Measurements from ENCODE around the gene LAX1. TPM values are rescaled to one million over a fixed set of nuclear protein-coding genes. Genes with fewer than 3 reads are reported as not detected.
"Not testable (repeated sequence)": the region's sequence is repeated elsewhere in the genome, so short reads cannot be mapped to it uniquely, and the experiment has no call there.

Gene LAX1
- total RNA-seq, 2 donors from 2014 or later, result 24.3 to 24.8 TPM

GRCh38 chr1:203751618-203752361, 13.2 kb upstream of the LAX1 start:
- H3K27ac Mint-ChIP-seq; H3K9me3 Mint-ChIP-seq; ATAC-seq (replicated peaks in 1 of 2); H3K4me3 Mint-ChIP-seq; H3K36me3 Mint-ChIP-seq (ENCODE audit: insufficient read depth in 2 of 2); H3K27me3 Mint-ChIP-seq (ENCODE audit: low read depth); DNase-seq: not testable (repeated sequence)
- H3K4me1 Mint-ChIP-seq (ENCODE audit: low read depth), result peaks cover 32% of the 10 kb centered on the region

DNA sequence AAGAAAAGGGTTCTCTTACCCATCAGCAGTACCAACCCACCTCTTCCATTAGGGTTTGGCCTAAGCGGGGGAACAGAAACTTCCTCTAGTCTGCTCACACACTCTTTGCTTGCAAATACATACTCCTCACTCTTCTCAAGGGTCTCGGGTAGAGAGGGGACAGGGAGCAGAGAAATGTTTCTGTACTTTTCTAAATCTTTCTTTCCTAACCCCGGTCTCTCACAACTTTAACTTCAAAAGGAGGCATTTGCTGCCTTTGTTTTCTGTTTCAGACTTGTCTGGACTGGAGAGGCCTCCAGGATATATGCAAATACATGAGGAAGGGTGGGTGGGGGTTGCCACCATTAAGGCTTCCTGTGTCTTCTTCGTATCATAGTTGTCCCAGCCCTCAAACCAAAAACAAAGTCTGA, 10.5 kb upstream of the LAX1 start:
- Mint-ChIP-seq H3K36me3 (ENCODE audit: insufficient read depth in 2 of 2) (no peaks in the 10 kb centered on the region), H3K4me3 (peak overlapping the region; percentile 49 to 72), H3K27ac (peak overlapping the region; percentile 92), H3K27me3 (ENCODE audit: low read depth) (no peaks in the 10 kb centered on the region), H3K4me1 (ENCODE audit: low read depth) (peaks cover 33% of the 10 kb centered on the region), H3K9me3 (no peaks in the 10 kb centered on the region)
- peak in 1 of 2 donors; percentile 27 for DNase-seq
- peak; percentile 49 to 71 for ATAC-seq (replicated peaks in 1 of 2)

GRCh38 chr1:203756036-203756435, 8.9 kb upstream of the LAX1 start:
- peak overlapping the region in 1 of 2 donors; percentile 56 for H3K4me3 Mint-ChIP-seq
- ATAC-seq (replicated peaks in 1 of 2), result no peak
- H3K9me3 Mint-ChIP-seq, result no peaks in the 10 kb centered on the region
- peak overlapping the region; percentile 48 for H3K27ac Mint-ChIP-seq
- H3K36me3 Mint-ChIP-seq (ENCODE audit: insufficient read depth in 2 of 2), result no peaks in the 10 kb centered on the region
- no peaks in the 10 kb centered on the region for H3K27me3 Mint-ChIP-seq (ENCODE audit: low read depth)
- H3K4me1 Mint-ChIP-seq (ENCODE audit: low read depth), result peaks cover 33% of the 10 kb centered on the region
- DNase-seq, result no peak

DNA sequence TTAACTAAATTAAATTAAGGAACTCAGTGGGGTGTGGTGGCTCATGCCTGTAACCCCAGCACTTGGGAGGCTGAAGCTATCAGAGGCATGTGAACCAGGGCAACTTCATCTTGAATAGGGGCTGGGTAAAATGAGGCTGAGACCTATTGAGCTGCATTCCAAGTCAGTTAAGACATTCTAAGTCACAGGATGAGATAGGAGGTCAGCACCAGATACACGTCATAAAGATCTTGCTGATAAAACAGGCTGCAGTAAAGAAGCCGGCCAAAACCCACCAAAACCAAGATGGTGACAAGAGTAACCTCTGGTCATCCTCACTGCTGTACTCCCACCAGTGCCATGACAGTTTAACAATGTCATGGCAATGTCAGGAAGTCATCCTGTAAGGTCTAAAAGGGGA, 6.2 kb upstream of the LAX1 start:
- peaks cover 36% of the 10 kb centered on the region for H3K4me1 Mint-ChIP-seq (ENCODE audit: low read depth)
- not testable (repeated sequence) for H3K27me3 Mint-ChIP-seq (ENCODE audit: low read depth); H3K27ac Mint-ChIP-seq; ATAC-seq (replicated peaks in 1 of 2); H3K9me3 Mint-ChIP-seq; DNase-seq; H3K36me3 Mint-ChIP-seq (ENCODE audit: insufficient read depth in 2 of 2); H3K4me3 Mint-ChIP-seq

DNA sequence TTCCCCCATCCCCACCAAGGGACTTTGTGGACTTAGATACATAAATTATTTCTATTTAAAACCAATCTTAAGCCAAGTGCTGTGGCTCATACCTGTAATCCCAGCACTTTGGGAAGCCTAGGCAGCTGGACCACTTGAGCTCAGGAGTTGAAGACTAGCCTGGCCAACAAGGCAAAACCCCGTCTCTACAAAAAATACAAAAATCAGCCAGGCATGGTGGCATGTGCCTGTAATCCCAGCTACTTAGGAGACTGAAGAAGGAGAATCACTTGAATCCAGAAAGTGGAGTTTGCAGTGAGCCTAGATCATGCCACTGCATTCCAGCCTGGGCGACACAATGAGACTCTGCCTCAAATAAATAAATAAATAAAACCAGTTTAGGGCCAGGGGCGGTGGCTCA, 4.5 kb upstream of the LAX1 start:
- H3K36me3 Mint-ChIP-seq (ENCODE audit: insufficient read depth in 2 of 2), result peaks cover 0 to 1% of the 10 kb centered on the region in 2 donors

DNA sequence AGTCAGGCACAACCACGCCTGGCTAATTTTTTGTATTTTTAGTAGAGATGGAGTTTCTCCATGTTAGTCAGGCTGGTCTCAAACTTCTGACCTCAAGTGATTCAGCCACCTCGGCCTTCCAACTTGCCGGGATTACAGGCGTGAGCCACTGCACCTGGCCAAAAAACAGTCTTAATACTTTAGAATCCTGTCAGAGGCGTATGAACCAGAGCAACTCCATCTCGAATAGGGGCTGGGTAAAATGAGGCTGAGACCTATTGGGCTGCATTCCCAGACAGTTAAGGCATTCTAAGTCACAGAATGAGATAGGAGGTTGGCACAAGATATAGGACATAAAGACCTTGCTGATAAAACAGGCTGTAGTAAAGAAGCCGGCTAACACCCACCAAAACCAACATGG, 3.0 kb upstream of the LAX1 start:
- not testable (repeated sequence) for DNase-seq; ATAC-seq (replicated peaks in 1 of 2); H3K4me3 Mint-ChIP-seq; H3K27me3 Mint-ChIP-seq (ENCODE audit: low read depth); H3K27ac Mint-ChIP-seq; H3K9me3 Mint-ChIP-seq; H3K36me3 Mint-ChIP-seq (ENCODE audit: insufficient read depth in 2 of 2)
- peaks cover 40% of the 10 kb centered on the region for H3K4me1 Mint-ChIP-seq (ENCODE audit: low read depth)

More for the DNA sequence above, 4.5 kb upstream of the LAX1 start:
- DNase-seq (no peak), ATAC-seq (replicated peaks in 1 of 2) (no peak)
- Mint-ChIP-seq H3K4me3 (no peak overlapping the region), H3K27me3 (ENCODE audit: low read depth) (no peaks in the 10 kb centered on the region), H3K4me1 (ENCODE audit: low read depth) (peaks cover 42% of the 10 kb centered on the region), H3K9me3 (no peaks in the 10 kb centered on the region), H3K27ac (no peak overlapping the region)

DNA sequence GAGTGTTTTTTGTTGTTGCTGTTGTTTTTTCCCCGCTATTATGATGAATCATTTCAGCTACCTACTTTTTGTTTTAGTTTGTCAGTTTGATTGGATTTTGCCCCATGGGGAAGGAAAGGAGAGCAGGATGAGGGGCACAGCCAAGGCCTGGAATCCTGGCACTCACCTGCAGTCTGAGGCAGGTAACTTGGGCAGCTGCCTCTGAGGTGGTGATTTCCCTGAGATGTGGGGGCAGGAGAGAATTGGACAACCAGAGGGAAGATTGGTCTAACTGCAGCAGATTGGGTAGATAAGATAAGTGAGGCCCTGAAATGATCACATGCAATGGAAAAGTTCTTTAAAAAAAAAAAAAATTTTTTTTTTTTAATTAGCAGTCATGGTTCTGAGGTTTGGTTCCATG, 1.5 kb upstream of the LAX1 start:
- Mint-ChIP-seq H3K4me1 (ENCODE audit: low read depth) (peaks cover 51% of the 10 kb centered on the region), H3K27ac (peak overlapping the region; percentile 97), H3K4me3 (peak overlapping the region; percentile 60 to 68), H3K9me3 (no peaks in the 10 kb centered on the region), H3K27me3 (ENCODE audit: low read depth) (no peaks in the 10 kb centered on the region), H3K36me3 (ENCODE audit: insufficient read depth in 2 of 2) (peaks cover 4 to 7% of the 10 kb centered on the region in 2 donors)
- ATAC-seq (replicated peaks in 1 of 2), result no peak
- no peak for DNase-seq

DNA sequence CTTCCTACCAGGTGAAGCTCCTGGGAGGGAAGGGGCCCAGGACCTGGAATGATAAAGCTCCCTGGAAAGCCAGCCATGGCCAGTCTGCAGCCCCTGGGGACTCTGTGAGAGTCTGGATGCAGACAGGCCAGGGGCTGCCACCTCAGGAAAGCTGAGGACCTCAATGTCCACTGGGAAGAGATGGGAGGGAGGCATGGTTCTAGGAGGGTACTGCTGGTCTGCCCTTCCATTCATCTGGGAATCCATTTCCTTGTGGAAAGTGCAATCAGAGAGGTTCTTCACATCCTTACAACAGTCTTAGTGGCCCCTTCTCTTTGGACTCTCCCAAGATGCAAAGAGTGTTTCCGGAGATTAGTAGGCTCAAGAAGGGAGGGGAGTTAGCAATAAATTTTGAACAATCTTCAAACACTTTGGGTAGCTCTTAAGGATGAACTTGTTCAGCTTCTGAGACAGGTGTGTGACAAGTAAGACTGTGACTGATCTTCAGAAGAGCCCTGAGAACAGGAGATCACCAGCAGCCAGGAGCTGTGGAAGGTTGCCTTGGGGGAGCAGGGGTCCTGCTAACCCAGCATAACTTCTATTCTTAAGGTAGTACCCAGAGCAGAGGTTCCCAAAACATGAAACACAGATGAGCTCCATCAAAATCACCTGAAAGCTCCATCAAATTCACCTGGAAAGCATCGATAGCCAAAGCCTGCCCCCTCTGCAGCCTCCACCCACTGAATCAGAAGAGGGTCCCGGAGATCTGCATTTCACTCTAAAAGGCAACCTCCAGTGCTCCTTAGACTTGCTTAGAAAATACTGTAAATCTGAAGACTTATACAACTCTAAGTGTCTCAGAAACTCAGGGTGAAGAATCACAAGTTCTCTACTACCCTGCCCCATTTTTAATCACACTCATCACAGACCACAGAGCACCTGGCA, 616 bp upstream of the LAX1 start:
- DNase-seq (no peak), ATAC-seq (replicated peaks in 1 of 2) (peak; percentile 15 to 16)
- H3K27me3 Mint-ChIP-seq (ENCODE audit: low read depth), result no peaks in the 10 kb centered on the region
- peak overlapping the region; percentile 93 to 98 for H3K4me3 Mint-ChIP-seq
- H3K4me1 Mint-ChIP-seq (ENCODE audit: low read depth), result peaks cover 60% of the 10 kb centered on the region
- H3K9me3 Mint-ChIP-seq, result no peaks in the 10 kb centered on the region
- H3K36me3 Mint-ChIP-seq (ENCODE audit: insufficient read depth in 2 of 2), result peaks cover 7% of the 10 kb centered on the region in 2 donors
- H3K27ac Mint-ChIP-seq, result peak overlapping the region; percentile 97

DNA sequence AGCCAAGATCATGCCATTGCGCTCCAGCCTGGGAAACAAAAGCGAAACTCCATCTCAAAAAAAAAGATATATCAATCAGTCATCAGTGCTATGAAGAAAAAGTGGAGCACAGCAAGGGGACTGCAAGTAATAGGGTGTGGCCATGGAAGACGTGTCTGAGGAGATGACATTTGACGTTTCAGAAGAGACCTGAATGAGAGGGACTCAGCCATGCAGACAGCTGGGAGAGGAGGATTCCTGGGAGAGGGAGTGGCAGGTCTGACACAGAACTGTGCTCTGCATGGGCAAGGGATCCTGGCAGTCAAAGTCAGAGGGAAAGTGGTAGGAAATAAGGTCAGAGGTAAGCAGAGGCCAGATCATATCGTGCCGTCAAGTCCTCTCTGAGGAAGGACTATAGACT, 3.3 kb downstream of the LAX1 start:
- H3K27me3 Mint-ChIP-seq (ENCODE audit: low read depth), result no peaks in the 10 kb centered on the region
- ATAC-seq (replicated peaks in 1 of 2) (no peak), DNase-seq (no peak)
- H3K36me3 Mint-ChIP-seq (ENCODE audit: insufficient read depth in 2 of 2), result peaks cover 10 to 17% of the 10 kb centered on the region in 2 donors
- H3K4me3 Mint-ChIP-seq, result peak overlapping the region; percentile 32 to 44
- H3K27ac Mint-ChIP-seq, result peak overlapping the region; percentile 59
- peaks cover 60% of the 10 kb centered on the region for H3K4me1 Mint-ChIP-seq (ENCODE audit: low read depth)
- no peaks in the 10 kb centered on the region for H3K9me3 Mint-ChIP-seq

- H3K4me1 Mint-ChIP-seq (ENCODE audit: low read depth), result peaks cover 46% of the 10 kb centered on the region
- H3K9me3 Mint-ChIP-seq, result no peaks in the 10 kb centered on the region
- H3K27me3 Mint-ChIP-seq (ENCODE audit: low read depth), result no peaks in the 10 kb centered on the region
- H3K27ac Mint-ChIP-seq, result peak overlapping the region; percentile 69
- ATAC-seq (replicated peaks in 1 of 2), result no peak
- H3K4me3 Mint-ChIP-seq, result no peak overlapping the region
- H3K36me3 Mint-ChIP-seq (ENCODE audit: insufficient read depth in 2 of 2), result peaks cover 12 to 20% of the 10 kb centered on the region in 2 donors
- no peak for DNase-seq
Observed at GRCh38 chr1:203769505-203770343, 4.7 kb downstream of the LAX1 start.

DNA sequence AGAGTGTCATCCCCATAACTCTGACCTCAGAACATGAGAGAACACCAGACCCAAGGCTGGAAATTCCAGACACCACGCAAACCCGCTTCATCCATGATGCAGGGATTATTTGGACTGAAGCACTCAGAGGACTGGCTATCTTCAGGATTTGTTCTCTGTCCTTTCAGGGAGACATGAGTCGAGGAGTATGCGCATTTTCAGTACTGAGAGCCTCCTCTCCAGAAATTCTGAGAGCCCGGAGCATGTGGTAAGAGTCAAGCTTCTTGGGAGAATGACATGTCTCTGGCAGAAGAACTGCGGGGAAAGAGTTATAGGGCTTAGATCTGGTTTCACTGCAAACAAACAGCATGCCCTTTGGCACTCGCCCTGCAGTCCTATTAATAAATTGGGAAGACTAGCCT, 6.9 kb downstream of the LAX1 start:
- ATAC-seq (replicated peaks in 1 of 2) (no peak), DNase-seq (no peak)
- Mint-ChIP-seq H3K4me3 (no peak overlapping the region), H3K27me3 (ENCODE audit: low read depth) (no peaks in the 10 kb centered on the region), H3K9me3 (no peaks in the 10 kb centered on the region), H3K27ac (peak overlapping the region; percentile 10), H3K36me3 (ENCODE audit: insufficient read depth in 2 of 2) (peaks cover 8 to 23% of the 10 kb centered on the region in 2 donors), H3K4me1 (ENCODE audit: low read depth) (peaks cover 32% of the 10 kb centered on the region)

GRCh38 chr1:203772836-203773235, 7.9 kb downstream of the LAX1 start:
- no peak for DNase-seq
- peaks cover 32% of the 10 kb centered on the region for H3K4me1 Mint-ChIP-seq (ENCODE audit: low read depth)
- H3K27ac Mint-ChIP-seq, result no peak overlapping the region
- no peaks in the 10 kb centered on the region for H3K27me3 Mint-ChIP-seq (ENCODE audit: low read depth)
- H3K36me3 Mint-ChIP-seq (ENCODE audit: insufficient read depth in 2 of 2), result peaks cover 7 to 23% of the 10 kb centered on the region in 2 donors
- H3K4me3 Mint-ChIP-seq, result no peak overlapping the region
- H3K9me3 Mint-ChIP-seq, result no peaks in the 10 kb centered on the region
- ATAC-seq (replicated peaks in 1 of 2), result no peak

Data from activated T-cell treated with anti-CD3 and anti-CD28 coated beads, Interleukin-2, amount 50 U/mL, for 72 hours (primary cell).